K562 (cell line): Measurements from ENCODE around the gene DGCR6L. TPM values are rescaled to one million over a fixed set of nuclear protein-coding genes. Genes with fewer than 3 reads are reported as not detected.

Experiments
- ARHGAP35 ChIP-seq: fragments of 450-650 bp; IDR thresholded peaks from 2 replicates; pipeline ENCODE4 v1.6.1; 2018; ENCODE audit not compliant: partially characterized antibody
- CBFB ChIP-seq: sonication (generic); formaldehyde crosslinking; IDR thresholded peaks from 2 replicates; pipeline ENCODE4 v1.4.0; 2020; ENCODE audit warnings: mild to moderate bottlenecking, missing genetic modification reagents
- CHD1 ChIP-seq: fragments of 200-600 bp; sonication (generic); IDR thresholded peaks from one replicate; pipeline ENCODE4 v1.6.1; 2012; ENCODE audit warnings: mild to moderate bottlenecking, moderate library complexity, low read length, inconsistent platforms
- CXXC5 ChIP-seq: fragments of 250-450 bp; sonication (Bioruptor Pico); IDR thresholded peaks from 2 replicates; pipeline ENCODE4 v1.8.0; 2022; ENCODE audit warnings: inconsistent platforms, mild to moderate bottlenecking, moderate library complexity
- EWSR1 ChIP-seq: fragments of 450-650 bp; IDR thresholded peaks from 2 replicates; pipeline ENCODE4 v1.6.1; 2018; ENCODE audit warnings: borderline replicate concordance, mild to moderate bottlenecking, low read depth, moderate library complexity; ENCODE audit not compliant: partially characterized antibody
- HIVEP1 ChIP-seq: fragments of 250-450 bp; sonication (Bioruptor Pico); IDR thresholded peaks from 2 replicates; pipeline ENCODE4 v1.4.0; 2020; ENCODE audit warnings: mild to moderate bottlenecking
- HMG20A ChIP-seq: fragments of 450-650 bp; formaldehyde crosslinking; conservative IDR thresholded peaks from 2 replicates; pipeline ENCODE4 v1.4.0; 2020; ENCODE audit warnings: mild to moderate bottlenecking, mixed read lengths
- HNRNPK ChIP-seq: fragments of 200-400 bp; formaldehyde crosslinking; IDR thresholded peaks from one replicate; pipeline ENCODE4 v1.6.1; 2018; ENCODE audit warnings: mild to moderate bottlenecking, low read depth, low read length; ENCODE audit not compliant: poor library complexity, severe bottlenecking
- JUN ChIP-seq, 2 experiments: sonication (generic) in 1 of 2; formaldehyde crosslinking in 1 of 2; IDR thresholded peaks; 2 replicates each; pipeline versions ENCODE4 v1.6.1 to v1.8.0; 2012 to 2022; ENCODE audit warnings: borderline replicate concordance in 2 of 2, mild to moderate bottlenecking in 2 of 2, improper control_type of control experiment in 1 of 2, low read depth in 1 of 2, low read length in 1 of 2, missing genetic modification reagents in 1 of 2
- KAT2B ChIP-seq: IDR thresholded peaks from one replicate; pipeline ENCODE4 v1.6.1; 2012; ENCODE audit warnings: low read depth, mild to moderate bottlenecking, control low read depth, inconsistent platforms, low read length, moderate library complexity
- NR3C1 ChIP-seq: sonication (generic); formaldehyde crosslinking; IDR thresholded peaks from 2 replicates; pipeline ENCODE4 v1.8.1; 2022; ENCODE audit warnings: missing genetic modification reagents
- PML ChIP-seq: IDR thresholded peaks from 2 replicates; pipeline ENCODE4 v1.6.1; 2012; ENCODE audit warnings: low read length, inconsistent platforms
- RAD51 ChIP-seq: fragments of 450-650 bp; IDR thresholded peaks from 2 replicates; pipeline ENCODE4 v1.7.1; 2016; ENCODE audit warnings: low read depth, mild to moderate bottlenecking, borderline replicate concordance
- RBM15 ChIP-seq: fragments of 200-400 bp; formaldehyde crosslinking; IDR thresholded peaks from 2 replicates; pipeline ENCODE4 v1.6.1; 2018; ENCODE audit warnings: mild to moderate bottlenecking, low read length, moderate library complexity; ENCODE audit not compliant: insufficient read depth
- RBM39 ChIP-seq: fragments of 200-400 bp; formaldehyde crosslinking; optimal IDR thresholded peaks from 2 replicates; pipeline ENCODE3; 2018; ENCODE audit warnings: low read depth, low read length
- RCOR1 ChIP-seq, 2 experiments: IDR thresholded peaks; 2 replicates each; pipeline ENCODE4 v1.6.1; 2012; ENCODE audit warnings: low read depth in 2 of 2, low read length in 2 of 2, borderline replicate concordance in 1 of 2, improper control_type of control experiment in 1 of 2
- SRSF9 ChIP-seq: fragments of 200-400 bp; formaldehyde crosslinking; IDR thresholded peaks from 2 replicates; pipeline ENCODE4 v1.6.1; 2017; ENCODE audit warnings: low read depth, low read length, borderline replicate concordance
- TCF3 ChIP-seq: sonication (generic); formaldehyde crosslinking; IDR thresholded peaks from 2 replicates; pipeline ENCODE4 v1.4.0; 2020; ENCODE audit warnings: mild to moderate bottlenecking, missing genetic modification reagents
- TCF7 ChIP-seq: sonication (generic); IDR thresholded peaks from 2 replicates; pipeline ENCODE4 v1.6.1; 2016; ENCODE audit warnings: antibody characterized with exemption, borderline replicate concordance
- TRIM28 ChIP-seq: fragments of 450-650 bp; IDR thresholded peaks from 2 replicates; pipeline ENCODE4 v1.6.1; 2017
- ZBTB8A ChIP-seq: fragments of 450-650 bp; IDR thresholded peaks from 2 replicates; pipeline ENCODE4 v1.6.1; 2018; ENCODE audit warnings: mild to moderate bottlenecking, moderate library complexity; ENCODE audit not compliant: partially characterized antibody
- ZKSCAN3 ChIP-seq: fragments of 250-450 bp; sonication (Bioruptor Pico); IDR thresholded peaks from 2 replicates; pipeline ENCODE4 v1.4.0; 2020
- ZNF133 ChIP-seq: fragments of 250-450 bp; sonication (Bioruptor Pico); IDR thresholded peaks from 2 replicates; pipeline ENCODE4 v1.4.0; 2020; ENCODE audit warnings: mild to moderate bottlenecking
- ZNF316 ChIP-seq: fragments of 450-650 bp; IDR thresholded peaks from 2 replicates; pipeline ENCODE4 v1.6.1; 2016
- ZNF589 ChIP-seq: fragments of 200-800 bp; sonication (Bioruptor generic); IDR thresholded peaks from 2 replicates; pipeline ENCODE4 v1.6.1; 2016; ENCODE audit warnings: low read depth, missing genetic modification characterization, missing compliant biosample characterization
- polyA plus RNA-seq, 8 experiments: library from polyadenylated mRNA; depleted of rRNA in 4 of 8; stranded (reverse) in 5 of 8; unstranded in 3 of 8; fragments of >200 nt; fragmentation: Nextera tagmentation in 2 of 8; fragmentation: Illumina TruSeq in 1 of 8; extraction: Ambion mirVana in 2 of 8; extraction: Trizol in 1 of 8; gene quantifications; 2 replicates each; pipeline versions ENCODE4 v1.2.1 to v1.2.3, GENCODE V29; 2011 to 2014; ENCODE audit warnings: inconsistent platforms in 1 of 8, missing spikeins in 1 of 8
- total RNA-seq, 7 experiments: library from RNA; depleted of rRNA in 6 of 7; stranded (reverse); fragments of >200 nt in 6 of 7; fragmentation: Illumina TruSeq in 2 of 7; extraction: Trizol in 2 of 7; gene quantifications; 2 replicates each; pipeline versions ENCODE4 v1.2.1 to v1.2.3, GENCODE V29; 2011 to 2021; ENCODE audit warnings: low replicate concordance in 1 of 7
- TF ChIP-seq, protein P1 (sequence below): fragments of 450-650 bp; IDR thresholded peaks from one replicate; pipeline ENCODE4 v1.6.1; 2018; ENCODE audit warnings: mild to moderate bottlenecking, moderate library complexity; ENCODE audit not compliant: partially characterized antibody
- TF ChIP-seq, protein P2 (sequence below): sonication (generic); formaldehyde crosslinking; IDR thresholded peaks from 2 replicates; pipeline ENCODE4 v1.8.0; 2022; ENCODE audit warnings: missing genetic modification reagents, mild to moderate bottlenecking, moderate library complexity, borderline replicate concordance
- TF ChIP-seq, protein P3 (sequence below): fragments of 250-450 bp; sonication (Bioruptor Pico); IDR thresholded peaks from 2 replicates; pipeline ENCODE4 v1.8.0; 2022; ENCODE audit warnings: inconsistent platforms, mild to moderate bottlenecking, moderate library complexity, borderline replicate concordance

The DGCR6L gene
- total and polyA plus RNA-seq, 9 of the 15 experiments (the other 6 are each of a cell fraction or from before 2014, with no cell fraction given), result 3.6 to 151 (median 51.0) TPM

DNA sequence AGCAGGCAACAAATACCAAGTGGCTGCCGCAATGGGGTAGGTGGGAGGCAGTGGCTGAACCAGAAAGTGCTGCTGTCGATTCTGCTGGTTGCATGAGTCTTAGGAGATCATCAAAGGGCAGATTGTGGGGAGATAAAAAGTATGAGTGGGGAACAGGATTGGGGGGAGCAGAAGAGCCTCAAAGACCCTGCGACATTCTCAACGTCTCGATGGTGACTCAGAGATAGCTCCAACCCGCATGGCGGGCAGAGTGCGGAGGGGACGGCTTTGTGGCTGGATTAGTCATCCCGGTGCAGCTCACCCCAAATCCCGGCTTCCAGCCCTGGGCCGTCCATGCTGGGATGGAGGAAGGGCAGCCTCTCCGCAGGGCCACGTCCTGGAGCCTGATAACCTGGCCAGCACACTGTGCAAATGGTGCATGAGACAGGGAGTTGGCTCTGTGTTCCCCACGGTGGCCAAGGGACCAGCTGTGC lies 40.2 kb downstream of the DGCR6L start (continued):
- TF ChIP-seq ZBTB8A, result no peak
- no peak for TF ChIP-seq HNRNPK
- TF ChIP-seq ZKSCAN3 (CRISPR knock-in tag), result no peak
- 0 out of 2 replicates have a peak, but pooled peaks have one; percentile 32 for TF ChIP-seq TCF3 (CRISPR knock-in tag)
- TF ChIP-seq JUN (IDR thresholded peaks at IDR 0.05; ENCODE audit: borderline replicate concordance, low read depth, low read length), result peak; percentile 80; the same call in 1 of the 2 replicates
- no peak for TF ChIP-seq JUN (CRISPR knock-in tag; IDR thresholded peaks at IDR 0.05; ENCODE audit: borderline replicate concordance)
- no peak for TF ChIP-seq HMG20A (CRISPR knock-in tag)
- TF ChIP-seq RCOR1 (IDR thresholded peaks at IDR 0.05; ENCODE audit: borderline replicate concordance in 1 of 2, low read depth in 2 of 2, low read length in 2 of 2), result peak in 1 of 2 experiments; percentile 68; a peak in 2 of 4 replicates
- TF ChIP-seq, protein P1, sequence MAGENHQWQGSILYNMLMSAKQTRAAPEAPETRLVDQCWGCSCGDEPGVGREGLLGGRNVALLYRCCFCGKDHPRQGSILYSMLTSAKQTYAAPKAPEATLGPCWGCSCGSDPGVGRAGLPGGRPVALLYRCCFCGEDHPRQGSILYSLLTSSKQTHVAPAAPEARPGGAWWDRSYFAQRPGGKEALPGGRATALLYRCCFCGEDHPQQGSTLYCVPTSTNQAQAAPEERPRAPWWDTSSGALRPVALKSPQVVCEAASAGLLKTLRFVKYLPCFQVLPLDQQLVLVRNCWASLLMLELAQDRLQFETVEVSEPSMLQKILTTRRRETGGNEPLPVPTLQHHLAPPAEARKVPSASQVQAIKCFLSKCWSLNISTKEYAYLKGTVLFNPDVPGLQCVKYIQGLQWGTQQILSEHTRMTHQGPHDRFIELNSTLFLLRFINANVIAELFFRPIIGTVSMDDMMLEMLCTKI, result no peak
- TF ChIP-seq SRSF9, result no peak
- no peak for TF ChIP-seq ARHGAP35
- TF ChIP-seq, protein P2, sequence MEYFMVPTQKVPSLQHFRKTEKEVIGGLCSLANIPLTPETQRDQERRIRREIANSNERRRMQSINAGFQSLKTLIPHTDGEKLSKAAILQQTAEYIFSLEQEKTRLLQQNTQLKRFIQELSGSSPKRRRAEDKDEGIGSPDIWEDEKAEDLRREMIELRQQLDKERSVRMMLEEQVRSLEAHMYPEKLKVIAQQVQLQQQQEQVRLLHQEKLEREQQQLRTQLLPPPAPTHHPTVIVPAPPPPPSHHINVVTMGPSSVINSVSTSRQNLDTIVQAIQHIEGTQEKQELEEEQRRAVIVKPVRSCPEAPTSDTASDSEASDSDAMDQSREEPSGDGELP (CRISPR knock-in tag), result no peak; the same call in 1 of the 2 replicates
- TF ChIP-seq RBM15, result no peak
- no peak for TF ChIP-seq RAD51
- no peak for TF ChIP-seq CHD1
- TF ChIP-seq ZNF133, result no peak
- TF ChIP-seq RBM39, result no peak
- no peak for TF ChIP-seq CXXC5
- no peak for TF ChIP-seq TRIM28
- TF ChIP-seq HIVEP1, result no peak
- TF ChIP-seq EWSR1, result no peak
- TF ChIP-seq ZNF589, result no peak
- TF ChIP-seq KAT2B, result no peak
- no peak for TF ChIP-seq ZNF316
- 0 out of 2 replicates have a peak, but pooled peaks have one; percentile 31 for TF ChIP-seq CBFB (CRISPR knock-in tag)
- TF ChIP-seq TCF7, result 0 out of 2 replicates have a peak, but pooled peaks have one; percentile 25
- TF ChIP-seq, protein P3, sequence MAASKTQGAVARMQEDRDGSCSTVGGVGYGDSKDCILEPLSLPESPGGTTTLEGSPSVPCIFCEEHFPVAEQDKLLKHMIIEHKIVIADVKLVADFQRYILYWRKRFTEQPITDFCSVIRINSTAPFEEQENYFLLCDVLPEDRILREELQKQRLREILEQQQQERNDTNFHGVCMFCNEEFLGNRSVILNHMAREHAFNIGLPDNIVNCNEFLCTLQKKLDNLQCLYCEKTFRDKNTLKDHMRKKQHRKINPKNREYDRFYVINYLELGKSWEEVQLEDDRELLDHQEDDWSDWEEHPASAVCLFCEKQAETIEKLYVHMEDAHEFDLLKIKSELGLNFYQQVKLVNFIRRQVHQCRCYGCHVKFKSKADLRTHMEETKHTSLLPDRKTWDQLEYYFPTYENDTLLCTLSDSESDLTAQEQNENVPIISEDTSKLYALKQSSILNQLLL (CRISPR knock-in tag), result no peak
- TF ChIP-seq NR3C1 (CRISPR knock-in tag), result no peak
- TF ChIP-seq PML, result no peak
